H9 (cell line): Measurements from ENCODE around the gene SLC36A3. TPM values are rescaled to one million over a fixed set of nuclear protein-coding genes. Genes with fewer than 3 reads are reported as not detected.

Experiments
- DNase-seq: peaks from one replicate; pipeline ENCODE4 v3.0.0-alpha.2; 2017
- H2AFZ ChIP-seq: one replicate; pipeline ENCODE4 v1.6.1; 2013; ENCODE audit warnings: mild to moderate bottlenecking, low read length, control low read depth, moderate library complexity
- H2AK5ac ChIP-seq: 2 replicates; pipeline ENCODE4 v1.6.1; 2013; ENCODE audit warnings: low read length, control low read depth, mixed read lengths; ENCODE audit not compliant: insufficient read length
- H2BK120ac ChIP-seq: one replicate; pipeline ENCODE4 v1.6.1; 2013; ENCODE audit warnings: low read depth, mild to moderate bottlenecking, low read length, control low read depth, inconsistent platforms; ENCODE audit not compliant: poor library complexity, severe bottlenecking
- H2BK12ac ChIP-seq: 2 replicates; pipeline ENCODE4 v1.6.1; 2013; ENCODE audit warnings: low read length, control low read depth, mixed read lengths, low read depth; ENCODE audit not compliant: insufficient read length
- H2BK15ac ChIP-seq: 2 replicates; pipeline ENCODE4 v1.6.1; 2013; ENCODE audit warnings: low read depth, low read length, control low read depth
- H2BK20ac ChIP-seq: one replicate; pipeline ENCODE4 v1.6.1; 2013; ENCODE audit warnings: low read depth, mild to moderate bottlenecking, low read length, control low read depth, inconsistent platforms; ENCODE audit not compliant: poor library complexity, severe bottlenecking
- H2BK5ac ChIP-seq: 2 replicates; pipeline ENCODE4 v1.6.1; 2013; ENCODE audit warnings: low read length, control low read depth, mixed read lengths; ENCODE audit not compliant: insufficient read length
- H3K14ac ChIP-seq: 2 replicates; pipeline ENCODE4 v1.6.1; 2013; ENCODE audit warnings: low read length, control low read depth; ENCODE audit not compliant: insufficient read depth
- H3K18ac ChIP-seq: 2 replicates; pipeline ENCODE4 v1.6.1; 2013; ENCODE audit warnings: low read depth, mild to moderate bottlenecking, mixed read lengths, low read length, control low read depth; ENCODE audit not compliant: insufficient read length
- H3K23ac ChIP-seq: 2 replicates; pipeline ENCODE4 v1.6.1; 2013; ENCODE audit warnings: low read length, control low read depth, mixed read lengths, low read depth; ENCODE audit not compliant: insufficient read length
- H3K23me2 ChIP-seq: 2 replicates; pipeline ENCODE4 v1.6.1; 2013; ENCODE audit warnings: low read depth, mild to moderate bottlenecking, mixed read lengths, low read length, control low read depth; ENCODE audit not compliant: insufficient read length, poor library complexity, severe bottlenecking
- H3K27ac ChIP-seq: 2 replicates; pipeline ENCODE4 v1.5.1; 2013; ENCODE audit warnings: low read length, control low read depth, mixed read lengths, low read depth; ENCODE audit not compliant: insufficient read length
- H3K27me3 ChIP-seq: 2 replicates; pipeline ENCODE4 v1.6.1; 2013; ENCODE audit warnings: low read length, control low read depth, inconsistent platforms; ENCODE audit not compliant: insufficient read depth
- H3K4ac ChIP-seq: 2 replicates; pipeline ENCODE4 v1.6.1; 2013; ENCODE audit warnings: low read depth, mild to moderate bottlenecking, control low read depth, inconsistent platforms, low read length, moderate library complexity
- H3K4me1 ChIP-seq: 2 replicates; pipeline ENCODE4 v1.6.1; 2013; ENCODE audit warnings: low read length, control low read depth, inconsistent platforms; ENCODE audit not compliant: insufficient read depth
- H3K4me2 ChIP-seq: 2 replicates; pipeline ENCODE4 v1.6.1; 2013; ENCODE audit warnings: low read length, control low read depth, mixed read lengths; ENCODE audit not compliant: insufficient read length, insufficient read depth
- H3K56ac ChIP-seq: 2 replicates; pipeline ENCODE4 v1.6.1; 2013; ENCODE audit warnings: low read depth, mild to moderate bottlenecking, mixed read lengths, low read length, control low read depth; ENCODE audit not compliant: insufficient read length
- H3K79me1 ChIP-seq: 2 replicates; pipeline ENCODE4 v1.6.1; 2013; ENCODE audit warnings: low read depth, mild to moderate bottlenecking, moderate library complexity, low read length, control low read depth, inconsistent platforms; ENCODE audit not compliant: insufficient read depth, poor library complexity, severe bottlenecking
- H3K79me2 ChIP-seq: 2 replicates; pipeline ENCODE4 v1.6.1; 2013; ENCODE audit warnings: low read length, control low read depth, inconsistent platforms; ENCODE audit not compliant: insufficient read depth
- H3K9ac ChIP-seq: 2 replicates; pipeline ENCODE4 v1.6.1; 2013; ENCODE audit warnings: low read length, control low read depth, mixed read lengths; ENCODE audit not compliant: insufficient read length; ENCODE audit errors: extremely low read depth
- H3K9me3 ChIP-seq: one replicate; pipeline ENCODE4 v1.6.1; 2013; ENCODE audit warnings: low read depth, low read length, inconsistent platforms; ENCODE audit not compliant: control insufficient read depth
- H3T11ph ChIP-seq: one replicate; pipeline ENCODE4 v1.6.1; 2013; ENCODE audit warnings: mild to moderate bottlenecking, low read length, control low read depth, inconsistent platforms
- H4K20me1 ChIP-seq: one replicate; pipeline ENCODE4 v1.6.1; 2013; ENCODE audit not compliant: control insufficient read depth, insufficient read length, insufficient read depth
- H4K5ac ChIP-seq: 2 replicates; pipeline ENCODE4 v1.6.1; 2013; ENCODE audit warnings: low read depth, mild to moderate bottlenecking, mixed read lengths, low read length, control low read depth; ENCODE audit not compliant: insufficient read length
- H4K8ac ChIP-seq: replicated peaks from 2 replicates; pipeline ENCODE4 v1.6.1; 2013; ENCODE audit warnings: low read length, control low read depth, mixed read lengths, low read depth; ENCODE audit not compliant: insufficient read length
- H4K91ac ChIP-seq: 2 replicates; pipeline ENCODE4 v1.6.1; 2013; ENCODE audit warnings: low read depth, mild to moderate bottlenecking, moderate library complexity, mixed read lengths, low read length, control low read depth; ENCODE audit not compliant: insufficient read length
- H3K27ac Mint-ChIP-seq, 3 experiments: 2 replicates in 2 of 3; 3 replicates in 1 of 3; pipeline ENCODE4 v1.8.0; 2020 to 2021; ENCODE audit warnings: mixed read lengths in 3 of 3, mild to moderate bottlenecking in 1 of 3, moderate library complexity in 1 of 3
- H3K27me3 Mint-ChIP-seq: 2 replicates; pipeline ENCODE4 v1.8.0; 2021; ENCODE audit warnings: low read depth, mild to moderate bottlenecking, moderate library complexity, mixed read lengths
- H3K36me3 Mint-ChIP-seq, 3 experiments: 2 replicates in 2 of 3; 3 replicates in 1 of 3; pipeline ENCODE4 v1.8.0; 2020 to 2021; ENCODE audit warnings: low read depth in 3 of 3, mixed read lengths in 3 of 3; ENCODE audit not compliant: insufficient read depth in 1 of 3
- H3K4me1 Mint-ChIP-seq, 2 experiments: 2 replicates each; pipeline ENCODE4 v1.8.0; 2020; ENCODE audit warnings: mixed read lengths in 2 of 2
- H3K4me3 Mint-ChIP-seq, 2 experiments: 2 replicates in 1 of 2; 3 replicates in 1 of 2; pipeline ENCODE4 v1.8.0; 2020 to 2021; ENCODE audit warnings: mild to moderate bottlenecking in 2 of 2, mixed read lengths in 2 of 2, moderate library complexity in 1 of 2
- H3K9me3 Mint-ChIP-seq, 2 experiments: 2 replicates in 1 of 2; 3 replicates in 1 of 2; pipeline ENCODE4 v1.8.0; 2020; ENCODE audit warnings: mild to moderate bottlenecking in 2 of 2, mixed read lengths in 2 of 2, moderate library complexity in 1 of 2
- WGBS: extraction: QIAGEN DNeasy Blood & Tissue Kit; methylation state at CpG from one replicate; pipeline ENCODE4 v1.1.7; 2013; ENCODE audit warnings: missing lambda C conversion rate, low lambda C conversion rate, mixed read lengths; ENCODE audit not compliant: insufficient read length; ENCODE audit errors: extremely low coverage; 5-methylcytosine and 5-hydroxymethylcytosine counted together
- total RNA-seq: library from RNA; stranded (reverse); gene quantifications from 2 replicates; pipeline ENCODE4 v1.2.1, GENCODE V29; 2021
- TF ChIP-seq, protein P1 (sequence below): fragments of 200-600 bp; sonication (generic); conservative IDR thresholded peaks from 3 replicates; pipeline ENCODE4 v1.8.0; 2021; ENCODE audit warnings: antibody characterized with exemption, mild to moderate bottlenecking

SLC36A3 gene
- total RNA-seq, 1 experiment from 2014 or later: not detected

DNA sequence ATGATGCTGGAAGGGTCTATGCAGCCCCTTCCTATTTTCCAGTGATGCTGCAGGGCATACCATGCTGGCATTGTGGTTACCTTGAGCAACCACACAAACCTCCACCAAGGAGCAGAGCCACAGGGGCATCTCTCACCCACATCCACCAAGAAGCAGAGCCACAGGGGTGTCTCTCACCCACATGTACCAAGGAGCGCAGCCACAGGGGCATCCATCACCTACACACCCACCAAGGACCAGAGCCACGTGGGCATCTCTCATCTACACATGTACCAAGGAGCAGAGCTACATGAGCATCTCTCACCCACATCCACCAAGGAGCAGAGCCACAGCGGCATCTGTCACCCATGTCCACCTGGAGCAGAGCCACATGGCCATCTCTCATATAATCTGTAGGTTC, 59.4 kb downstream of the SLC36A3 start:
- no peak overlapping the region for H3K4me2 ChIP-seq
- no peak overlapping the region for H3K56ac ChIP-seq
- no peak overlapping the region for H4K8ac ChIP-seq
- Mint-ChIP-seq H3K4me1 (peaks cover 11 to 20% of the 10 kb centered on the region in 2 experiments), H3K27ac (no peak overlapping the region), H3K36me3 (peaks cover 0 to 6% (median 0%) of the 10 kb centered on the region in 3 experiments; a peak in 1 of 7 replicates), H3K4me3 (no peak overlapping the region), H3K9me3 (peaks cover 6% of the 10 kb centered on the region in 2 experiments; a peak in 3 of 5 replicates), H3K27me3 (peaks cover 2% of the 10 kb centered on the region; the same call in 1 of the 2 replicates)
- no peaks in the 10 kb centered on the region; the same call in 1 of the 2 replicates for H3K27me3 ChIP-seq
- H3K4ac ChIP-seq: no peak overlapping the region
- H3K23me2 ChIP-seq: no peaks in the 10 kb centered on the region
- DNase-seq: no peak
- H3K14ac ChIP-seq: no peak overlapping the region
- H3K27ac ChIP-seq: no peak overlapping the region
- no peak overlapping the region for H2BK20ac ChIP-seq
- H2AFZ ChIP-seq: no peak overlapping the region
- H3K23ac ChIP-seq: no peak overlapping the region
- H3K79me2 ChIP-seq: no peaks in the 10 kb centered on the region
- H4K20me1 ChIP-seq: no peaks in the 10 kb centered on the region
- no peak overlapping the region for H3T11ph ChIP-seq
- no peak overlapping the region for H2BK5ac ChIP-seq
- WGBS: no CpG with 5 or more reads among the region's 3 CpGs
- H3K79me1 ChIP-seq: no peaks in the 10 kb centered on the region
- peaks cover 2% of the 10 kb centered on the region; the same call in 1 of the 2 replicates for H3K4me1 ChIP-seq
- TF ChIP-seq, protein P1, sequence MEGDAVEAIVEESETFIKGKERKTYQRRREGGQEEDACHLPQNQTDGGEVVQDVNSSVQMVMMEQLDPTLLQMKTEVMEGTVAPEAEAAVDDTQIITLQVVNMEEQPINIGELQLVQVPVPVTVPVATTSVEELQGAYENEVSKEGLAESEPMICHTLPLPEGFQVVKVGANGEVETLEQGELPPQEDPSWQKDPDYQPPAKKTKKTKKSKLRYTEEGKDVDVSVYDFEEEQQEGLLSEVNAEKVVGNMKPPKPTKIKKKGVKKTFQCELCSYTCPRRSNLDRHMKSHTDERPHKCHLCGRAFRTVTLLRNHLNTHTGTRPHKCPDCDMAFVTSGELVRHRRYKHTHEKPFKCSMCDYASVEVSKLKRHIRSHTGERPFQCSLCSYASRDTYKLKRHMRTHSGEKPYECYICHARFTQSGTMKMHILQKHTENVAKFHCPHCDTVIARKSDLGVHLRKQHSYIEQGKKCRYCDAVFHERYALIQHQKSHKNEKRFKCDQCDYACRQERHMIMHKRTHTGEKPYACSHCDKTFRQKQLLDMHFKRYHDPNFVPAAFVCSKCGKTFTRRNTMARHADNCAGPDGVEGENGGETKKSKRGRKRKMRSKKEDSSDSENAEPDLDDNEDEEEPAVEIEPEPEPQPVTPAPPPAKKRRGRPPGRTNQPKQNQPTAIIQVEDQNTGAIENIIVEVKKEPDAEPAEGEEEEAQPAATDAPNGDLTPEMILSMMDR: no peak
- no peak overlapping the region for H2AK5ac ChIP-seq
- no peak overlapping the region for H2BK15ac ChIP-seq
- H3K9ac ChIP-seq: no peak overlapping the region
- no peak overlapping the region for H2BK120ac ChIP-seq
- H3K9me3 ChIP-seq: no peaks in the 10 kb centered on the region
- H4K5ac ChIP-seq: no peak overlapping the region
- no peak overlapping the region for H3K18ac ChIP-seq
- H2BK12ac ChIP-seq: no peak overlapping the region
- no peak overlapping the region for H4K91ac ChIP-seq
